DMS114 treated with DMSO at 0.1 percent for 48 hours (cell line): ENCODE results near the gene SUSD4.

Source experiments
- DNase-seq: peaks from one replicate; lab custom pipeline; 2025; ENCODE audit not compliant: unreplicated experiment; lab: John Stamatoyannopoulos, UW

Gene SUSD4

DNA sequence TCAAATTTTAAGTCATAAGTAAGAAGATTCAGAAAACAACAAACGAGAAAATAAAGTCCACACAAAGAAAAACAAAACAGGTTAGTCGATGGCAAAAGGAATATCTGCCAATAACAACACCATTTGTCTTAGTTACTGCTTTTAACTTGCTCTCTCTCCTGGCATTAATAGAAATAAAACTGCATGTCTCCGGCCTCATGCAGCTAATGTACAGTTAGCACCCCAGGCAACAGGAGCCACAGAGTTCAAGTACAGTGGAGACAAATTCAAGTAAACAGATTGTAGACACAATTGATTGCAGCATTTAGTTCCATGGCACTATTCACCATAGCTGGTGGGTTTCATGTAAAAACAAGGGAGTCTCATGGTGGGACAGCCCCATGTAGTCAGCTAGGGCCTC, 33.5 kb downstream of the SUSD4 start:
- DNase-seq: no peak

DNA sequence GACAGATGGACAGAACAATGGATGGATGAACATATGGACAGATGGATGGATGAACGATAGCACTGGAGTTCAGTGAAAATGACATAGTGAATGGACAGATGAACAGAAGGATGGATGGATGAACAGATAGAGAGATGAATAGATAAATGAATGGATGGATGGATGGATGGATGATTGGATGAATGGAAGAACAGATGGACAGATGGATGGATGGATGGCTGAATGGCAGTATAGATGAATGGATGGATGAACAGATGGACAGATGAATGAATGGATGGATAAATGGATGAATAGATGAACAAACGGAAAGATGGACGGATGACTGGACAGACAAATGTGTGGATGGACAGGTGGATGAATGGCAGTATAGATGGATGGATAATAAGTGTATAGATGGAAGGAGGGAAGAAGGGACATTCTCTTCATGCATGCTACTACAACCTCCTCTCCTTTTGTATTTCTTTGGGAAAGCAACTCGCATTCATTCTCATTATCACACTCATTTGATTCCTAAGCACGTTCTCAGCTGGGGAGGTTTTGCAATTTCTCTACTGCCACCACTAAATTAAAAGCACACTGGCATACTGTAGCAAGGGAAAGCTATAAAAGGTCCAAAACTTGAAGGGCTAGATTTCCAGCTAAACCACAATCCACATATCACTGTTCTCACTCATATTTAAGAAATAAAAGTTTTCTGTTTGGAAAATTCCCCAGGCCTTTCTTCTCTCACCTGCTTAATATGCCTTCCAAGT, 34.1 kb downstream of the SUSD4 start:
- no peak for DNase-seq

DNA sequence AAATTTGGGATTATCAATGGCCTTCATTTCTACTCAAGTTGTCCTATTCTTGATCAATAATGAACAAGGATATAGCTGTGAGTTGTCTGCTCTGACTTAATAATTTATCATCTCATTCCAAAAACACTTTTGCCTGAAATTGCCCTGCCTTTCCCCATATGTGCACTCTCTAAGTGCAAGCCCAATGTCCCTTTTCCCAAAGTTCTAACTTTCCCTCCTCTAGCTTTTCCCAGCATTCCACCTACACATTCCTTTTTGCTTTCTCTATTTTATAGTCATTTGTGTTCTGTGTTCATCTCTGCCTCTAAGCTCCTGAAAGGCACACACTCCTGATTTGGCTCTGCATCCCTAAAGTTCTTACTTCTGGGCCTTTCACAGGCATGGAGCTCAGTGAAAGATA, 34.7 kb downstream of the SUSD4 start:
- DNase-seq: no peak

DNA sequence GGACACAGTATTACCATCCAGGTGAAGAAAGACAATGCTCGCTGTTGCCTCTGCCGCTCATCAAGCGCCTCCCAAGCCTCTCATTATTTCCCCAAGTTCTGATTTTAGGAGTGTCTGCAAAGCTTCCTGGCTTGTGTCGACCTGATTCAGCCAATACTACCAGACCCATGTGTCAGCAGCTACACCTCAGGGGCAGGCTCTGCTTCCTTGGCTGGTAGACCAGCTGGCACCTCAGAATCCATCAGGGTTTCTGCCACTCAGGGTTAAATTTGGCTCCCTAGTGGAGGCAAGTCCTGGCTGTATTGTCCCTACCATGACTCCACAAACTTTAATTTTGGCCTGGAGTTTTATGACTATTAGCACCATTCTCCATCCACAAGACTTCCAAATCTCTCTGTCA, 35.4 kb downstream of the SUSD4 start:
- DNase-seq: no peak

DNA sequence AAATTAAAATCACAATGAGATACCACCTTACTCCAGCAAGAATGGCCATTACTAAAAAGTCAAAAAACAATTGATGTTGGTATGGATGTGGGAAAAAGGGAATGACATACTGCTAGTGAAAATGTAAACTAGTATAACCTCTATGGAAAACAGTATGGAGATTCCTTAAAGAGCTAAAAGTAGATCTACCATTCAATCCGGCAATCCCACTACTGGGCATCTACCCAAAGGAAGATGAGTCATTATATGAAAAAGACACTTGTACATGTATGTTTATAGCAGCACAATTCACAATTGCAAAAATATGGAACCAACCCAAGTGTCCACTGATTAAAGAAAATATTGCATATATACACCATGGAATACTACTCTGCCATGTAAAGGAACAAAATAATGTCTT, 37.2 kb downstream of the SUSD4 start:
- DNase-seq: no peak

DNA sequence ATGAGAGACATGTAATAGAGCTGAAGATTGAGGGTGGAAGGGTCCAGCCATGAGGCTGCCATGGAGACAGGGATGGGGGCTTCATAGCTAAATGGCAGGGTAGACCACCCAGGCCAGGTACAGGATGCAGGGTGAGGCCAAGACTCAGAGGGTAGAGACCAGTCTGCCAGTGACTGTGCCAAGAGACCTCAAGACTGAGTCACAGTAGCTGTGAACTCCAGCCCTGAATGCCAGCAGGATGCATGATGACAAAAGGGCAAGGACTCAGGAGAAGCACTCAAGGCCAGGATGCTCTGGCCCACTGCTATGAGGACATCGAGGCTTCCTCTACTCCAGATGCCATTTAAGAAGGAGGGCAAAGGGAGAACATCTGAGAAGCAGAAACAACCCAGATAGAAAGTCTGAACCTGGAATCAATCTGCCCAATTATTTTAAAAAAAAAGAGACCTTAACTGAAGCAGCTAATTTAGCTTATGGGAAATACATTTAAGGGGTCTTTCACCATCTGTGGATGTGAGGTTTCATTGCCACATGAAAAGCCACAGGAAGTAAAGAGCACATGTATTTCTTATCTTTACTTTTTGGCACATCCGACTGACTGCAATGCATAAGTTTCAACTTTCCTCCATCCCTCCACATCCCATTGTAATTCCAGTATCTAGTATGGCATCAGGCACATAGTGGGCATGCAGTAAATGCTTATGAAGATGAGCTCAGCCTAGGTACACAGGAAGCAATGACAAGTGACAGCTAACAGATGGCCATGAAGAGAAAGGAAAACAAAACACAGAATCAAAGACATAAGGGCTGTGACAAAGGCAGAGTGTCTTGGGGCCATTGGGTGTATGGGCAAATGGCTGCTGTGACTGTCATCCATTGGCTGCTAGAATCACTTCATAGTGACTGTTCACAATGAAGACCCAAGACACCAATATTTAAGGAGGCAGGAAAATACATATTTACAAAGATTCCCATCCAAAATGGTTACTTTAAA, 40.2 kb downstream of the SUSD4 start:
- DNase-seq: no peak

DNA sequence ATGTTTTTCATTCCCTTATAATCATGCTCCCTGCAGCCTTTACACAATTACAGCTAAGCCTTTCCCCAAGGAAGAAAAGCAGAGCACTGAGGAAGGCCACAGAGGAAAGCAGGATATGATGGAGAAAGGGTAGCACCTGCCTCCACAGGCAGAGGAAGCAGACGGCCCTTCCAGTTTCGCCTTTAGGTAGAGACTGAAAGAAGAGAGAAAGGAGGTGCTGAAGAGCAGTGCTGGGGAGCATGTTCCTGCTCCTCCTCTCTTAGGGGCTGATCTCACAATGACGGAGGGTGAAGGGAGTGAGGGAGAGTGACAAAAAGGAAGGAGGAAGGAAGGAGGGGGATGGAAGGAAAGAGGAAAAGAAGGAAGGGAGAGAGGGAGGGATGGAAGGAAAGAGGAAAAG, 41.1 kb downstream of the SUSD4 start:
- DNase-seq: no peak

DNA sequence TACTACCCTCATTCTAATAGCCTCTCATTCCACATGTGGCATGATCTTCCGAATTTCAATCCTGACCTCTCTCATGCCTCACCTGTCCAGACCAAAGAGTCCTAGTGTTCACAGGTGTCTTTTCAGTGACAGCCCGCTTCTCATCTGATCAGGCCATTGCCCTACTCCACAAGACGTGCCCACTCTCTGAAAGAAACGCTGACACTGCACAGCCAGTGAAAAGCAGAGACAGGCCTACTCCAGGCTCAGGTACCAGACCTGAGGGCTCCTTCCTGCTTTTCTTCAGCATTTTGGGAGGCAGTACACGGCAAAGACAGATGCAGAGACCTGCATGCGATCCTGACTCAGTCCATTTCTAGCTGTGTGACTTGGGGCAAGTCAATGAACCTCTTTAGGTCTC, 43.0 kb downstream of the SUSD4 start:
- no peak for DNase-seq

DNA sequence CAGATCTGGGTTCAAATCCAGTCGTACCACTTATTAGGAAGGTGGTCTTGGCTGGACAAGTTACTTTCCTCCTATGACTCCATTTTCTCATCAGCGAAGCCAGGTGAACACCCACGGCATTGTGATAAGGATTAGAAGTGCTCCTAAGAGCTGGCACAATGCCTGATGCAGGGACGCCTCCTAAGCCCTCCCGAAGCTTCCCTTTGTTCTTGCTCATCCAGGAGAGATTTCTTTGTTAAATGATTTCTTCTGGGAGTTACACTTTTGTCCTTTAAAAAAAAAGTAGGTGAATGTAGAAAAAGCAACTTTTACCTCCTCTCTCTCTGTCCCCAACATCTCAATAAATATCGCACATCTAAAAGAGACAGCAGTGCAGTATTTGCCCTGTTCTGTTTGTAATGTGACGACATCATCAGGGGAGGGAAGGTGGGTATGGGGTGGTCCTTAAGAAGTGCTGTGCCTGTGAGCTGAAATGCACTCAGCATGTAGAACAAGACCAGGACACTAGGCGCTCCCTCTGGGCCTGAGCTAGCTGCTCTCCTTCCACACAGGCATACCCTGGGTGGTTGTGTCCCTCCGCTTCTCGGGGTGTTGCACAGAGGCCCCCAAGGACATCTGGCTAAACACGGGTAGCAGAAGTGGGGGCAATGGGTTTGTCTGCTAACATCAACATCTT, 43.9 kb downstream of the SUSD4 start:
- DNase-seq: no peak

DNA sequence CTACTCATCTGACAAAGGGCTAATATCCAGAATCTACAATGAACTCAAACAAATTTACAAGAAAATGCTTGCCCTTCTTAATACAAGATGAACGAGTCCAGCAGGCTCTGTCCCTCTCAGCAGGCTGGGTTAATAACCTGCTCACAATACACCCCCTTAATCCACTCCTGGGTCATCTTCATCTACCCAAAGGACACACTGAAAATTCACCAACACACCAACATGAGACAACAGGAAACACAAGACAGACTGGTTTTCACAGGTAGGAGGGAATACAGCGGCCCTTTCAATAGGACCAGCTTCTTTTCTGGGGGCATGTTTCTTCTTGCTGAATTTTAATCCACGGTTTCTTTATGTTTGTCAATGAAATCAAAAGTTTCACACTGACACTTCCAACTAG, 44.6 kb downstream of the SUSD4 start:
- no peak for DNase-seq

DNA sequence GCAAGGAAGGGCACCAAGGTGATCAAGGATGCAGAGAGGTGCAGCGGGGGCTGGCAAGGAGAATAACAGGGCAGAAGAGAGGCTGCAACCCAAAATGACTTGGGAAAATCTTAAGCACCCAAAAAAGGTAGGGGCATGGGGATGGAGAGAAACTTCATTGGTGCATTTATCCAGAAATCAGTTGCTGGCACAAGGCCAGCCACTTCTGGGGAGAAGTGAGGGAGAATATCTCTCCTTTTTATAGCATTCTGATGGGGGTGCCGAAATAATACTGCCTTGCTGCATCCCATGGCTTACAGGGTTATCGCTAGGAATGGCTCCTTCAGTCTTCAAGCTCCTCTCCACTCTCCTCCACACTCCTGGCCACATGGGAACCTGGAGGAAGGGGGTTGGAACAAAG, 47.9 kb downstream of the SUSD4 start:
- DNase-seq: no peak

DNA sequence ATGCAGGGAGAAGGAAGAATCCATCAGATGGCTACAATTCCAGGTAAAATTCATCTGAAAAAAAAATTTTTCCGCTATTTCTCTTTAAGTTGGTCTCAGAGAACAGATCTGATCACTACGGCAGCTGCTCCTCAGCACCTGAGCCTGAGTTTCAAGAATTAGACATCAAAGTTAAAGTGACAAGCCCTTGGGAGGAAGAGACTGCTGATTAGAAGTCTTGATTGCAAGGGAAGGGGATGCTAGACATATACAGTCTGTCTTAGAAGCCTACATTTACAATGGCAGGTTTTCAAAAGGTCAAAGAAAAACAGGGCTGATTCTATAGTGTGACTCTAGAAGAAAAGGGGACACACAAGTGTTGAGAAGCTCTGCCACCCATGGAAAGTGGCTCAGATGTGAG, 48.3 kb downstream of the SUSD4 start:
- DNase-seq: no peak

DNA sequence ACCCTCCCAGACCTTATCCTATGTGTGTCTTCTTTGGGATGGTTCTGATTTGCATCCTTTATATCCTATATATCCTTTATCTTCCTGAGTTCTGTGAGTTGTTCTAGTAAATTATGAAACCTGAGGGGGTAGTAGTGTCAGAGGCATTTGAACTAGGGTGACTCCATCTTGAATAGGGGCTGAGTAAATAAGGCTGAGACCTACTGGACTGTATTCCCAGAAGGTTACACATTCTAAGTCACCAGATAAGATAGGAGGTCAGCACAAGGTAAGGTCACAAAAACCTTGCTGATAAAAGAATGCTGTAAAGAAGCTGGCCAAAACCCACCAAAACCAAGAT, 50.6 kb downstream of the SUSD4 start:
- no peak for DNase-seq

DNA sequence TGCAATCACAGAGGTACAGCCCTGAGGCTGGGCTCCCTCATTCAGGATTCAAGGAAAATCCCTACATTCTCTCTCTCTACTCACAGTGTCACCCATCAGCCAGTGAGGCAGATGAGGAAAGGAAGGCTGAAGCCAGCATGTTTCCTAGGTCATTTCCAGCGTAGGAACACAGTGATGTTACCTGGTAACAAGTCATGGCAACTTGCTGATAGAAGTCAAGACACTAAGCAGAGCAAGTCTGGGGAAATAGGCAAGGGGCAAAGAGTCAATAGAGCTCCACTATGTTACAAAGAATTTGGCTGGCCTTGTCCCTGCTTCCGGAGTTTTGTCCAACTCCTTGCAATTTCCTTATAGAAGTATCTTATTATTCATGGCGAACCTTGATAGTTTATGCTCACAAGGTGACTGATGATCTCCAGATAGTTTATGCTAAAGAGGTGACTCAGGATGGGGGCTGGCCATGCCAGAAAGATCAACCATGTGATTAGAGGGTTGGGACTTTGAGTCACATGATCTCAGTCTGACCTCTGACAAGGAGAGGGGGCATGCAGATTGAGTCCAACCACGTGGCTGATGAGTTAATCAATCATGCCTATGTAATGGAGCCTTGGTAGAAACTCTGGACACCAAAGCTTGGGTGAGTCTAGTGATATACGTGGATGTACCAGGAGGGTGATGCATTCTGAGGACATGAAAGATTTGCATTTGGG, 51.1 kb downstream of the SUSD4 start:
- no peak for DNase-seq

DNA sequence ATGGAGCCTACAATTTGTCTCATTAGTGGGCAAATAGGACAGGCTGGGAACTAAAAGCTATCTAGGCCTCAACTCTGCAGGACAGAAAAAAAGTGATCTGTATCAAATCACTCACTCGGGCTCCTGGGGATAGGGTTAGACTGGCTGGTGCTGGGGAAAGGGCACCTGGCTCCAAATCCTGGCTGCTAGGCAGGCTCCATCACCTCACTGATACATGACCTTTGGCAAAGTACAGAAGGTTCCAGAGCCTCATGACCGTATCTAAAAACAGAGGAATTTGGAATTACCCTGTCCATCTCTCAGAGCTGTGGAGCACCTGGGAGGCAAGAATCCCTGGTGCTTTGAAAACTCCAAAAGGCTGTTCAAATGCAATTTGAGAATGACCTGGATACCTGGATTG, 51.7 kb downstream of the SUSD4 start:
- no peak for DNase-seq

DNA sequence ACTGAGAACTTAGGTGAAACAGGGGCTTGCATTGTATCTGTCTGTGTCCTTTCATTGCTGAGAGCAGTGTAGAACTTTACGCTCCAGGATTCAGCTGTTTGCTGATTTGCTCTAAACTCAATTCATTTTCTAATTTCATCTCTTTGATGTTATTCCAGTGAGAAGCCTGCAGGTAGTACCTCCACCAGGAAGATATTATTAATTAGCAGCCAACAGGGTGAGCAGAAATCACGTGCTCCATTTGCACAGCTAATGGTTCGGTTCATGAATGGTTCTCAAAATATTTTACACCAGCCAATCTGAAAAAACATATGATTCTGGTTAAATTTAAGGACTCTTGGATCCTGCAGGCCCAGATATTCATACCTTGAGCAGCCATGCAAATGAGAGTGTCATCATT, 52.1 kb downstream of the SUSD4 start:
- DNase-seq: no peak

DNA sequence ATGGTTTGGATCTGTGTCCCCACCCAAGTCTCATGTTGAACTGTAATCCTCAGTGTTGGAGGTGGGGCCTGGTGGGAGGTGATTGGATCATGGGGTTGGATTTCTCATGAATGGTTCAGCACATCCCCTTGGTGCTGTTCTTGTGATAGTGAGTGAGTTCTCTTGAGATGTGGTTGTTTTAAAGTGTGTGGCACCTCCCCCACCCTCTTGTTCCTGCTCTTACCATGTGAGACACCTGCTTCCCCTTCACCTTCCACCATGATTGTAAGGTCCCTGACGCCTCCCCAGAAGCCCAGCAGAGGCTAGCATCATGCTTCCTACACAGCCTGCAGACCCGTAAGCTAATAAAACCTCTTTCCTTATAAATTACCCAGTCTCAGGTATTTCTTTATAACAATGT, 55.8 kb downstream of the SUSD4 start:
- DNase-seq: no peak

DNA sequence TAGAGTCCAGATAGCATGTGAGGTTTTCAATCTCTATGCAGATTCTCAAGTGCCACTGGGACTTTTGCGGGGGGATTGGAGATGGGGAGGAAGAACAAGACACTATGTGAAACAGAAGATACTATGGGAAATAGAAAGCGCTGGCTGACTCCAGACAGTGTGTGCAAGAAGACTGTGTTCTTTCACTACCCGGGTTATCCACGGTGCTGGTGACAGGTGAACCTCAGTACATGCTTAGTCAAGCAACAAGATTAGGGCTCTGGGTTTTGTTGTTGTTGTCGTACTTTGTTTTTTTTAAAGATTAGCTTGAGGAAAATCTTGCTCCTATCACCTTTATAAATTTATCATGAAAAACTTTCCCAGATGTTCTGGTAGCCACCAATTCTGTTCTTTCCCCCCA, 56.4 kb downstream of the SUSD4 start:
- no peak for DNase-seq

DNA sequence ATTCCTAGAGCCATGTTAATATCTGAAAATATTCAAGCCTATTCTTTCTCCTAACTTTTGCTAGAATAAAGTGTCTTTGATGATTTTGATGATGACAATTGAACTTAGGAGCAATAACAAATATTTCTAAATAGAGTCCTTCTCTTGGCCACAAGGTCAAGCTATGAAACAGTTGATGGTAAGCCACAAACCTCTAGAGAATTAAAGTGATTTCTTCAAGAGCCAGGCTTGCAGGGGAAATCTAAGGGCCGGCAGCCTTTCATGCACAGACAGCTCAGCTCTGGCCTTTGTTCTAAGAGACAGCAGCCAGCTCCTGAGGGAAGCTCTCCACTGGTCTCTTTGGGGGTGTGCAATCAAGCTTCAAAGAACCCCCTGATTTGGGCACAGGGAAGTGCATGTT, 59.0 kb downstream of the SUSD4 start:
- DNase-seq: no peak

DNA sequence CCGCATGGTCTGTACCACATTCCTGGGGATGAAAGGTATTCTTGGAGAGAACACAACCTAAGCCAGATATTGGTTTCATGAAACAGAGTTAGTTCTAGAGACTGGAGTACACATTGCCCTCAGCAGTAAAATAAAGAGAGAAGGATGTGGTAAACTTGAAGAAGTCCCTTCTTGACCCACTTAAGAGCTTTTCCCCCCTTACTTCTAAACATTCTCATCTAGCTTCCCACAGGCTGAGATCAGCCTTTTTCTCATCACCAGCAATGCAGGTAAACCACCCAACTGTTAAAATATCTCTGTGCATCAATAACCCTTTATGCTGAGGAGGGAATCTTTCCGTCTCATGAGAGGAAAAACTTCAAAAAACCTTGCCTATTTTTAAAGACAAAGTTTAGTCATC, 62.6 kb downstream of the SUSD4 start:
- DNase-seq: no peak

DNA sequence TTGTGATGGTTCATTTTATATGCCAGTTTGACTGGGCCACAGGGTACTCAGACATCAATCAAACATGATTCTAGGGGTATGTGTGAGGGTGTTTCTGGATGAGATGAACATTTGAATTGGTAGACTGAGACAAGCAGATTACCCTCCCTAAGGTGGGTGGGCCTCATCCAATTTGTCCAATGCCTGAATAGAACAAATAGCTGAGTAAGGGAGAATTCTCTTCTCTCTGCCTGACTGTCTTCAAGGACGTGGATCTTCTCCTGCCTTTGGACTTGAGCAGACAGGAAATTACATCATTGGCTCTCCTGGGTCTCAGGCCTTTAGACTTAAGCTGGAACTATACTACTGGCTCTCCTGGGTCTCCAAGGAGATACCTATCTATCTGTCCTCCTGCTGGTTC, 64.4 kb downstream of the SUSD4 start:
- DNase-seq: no peak
